ENCODE measurements around the gene CST8.

GRCh38 chr20:23503649-23504048, 12.7 kb downstream of the CST8 start:
- no peak for TF ChIP-seq CTCF (IDR thresholded peaks at IDR 0.05; ENCODE audit: poor library complexity)
- TF ChIP-seq EZH2 (IDR thresholded peaks at IDR 0.05; ENCODE audit: borderline replicate concordance): no peak

All from hepatocyte (in vitro differentiated cells).